Inflammatory macrophage (primary cell): ENCODE data around the gene NRK.
"Not testable (repeated sequence)": the region's sequence is repeated elsewhere in the genome, so short reads cannot be mapped to it uniquely, and the experiment has no call there.

Source experiments
- DNase-seq, 2 donors: peaks; one replicate each; pipeline ENCODE4 v3.0.0-alpha.2; 2020 to 2022
- total RNA-seq, 18 experiments: gene quantifications; one replicate each; lab custom pipeline; 2026; ENCODE audit warnings: mixed read lengths in 6 of 18, inconsistent platforms in 2 of 18; lab: John Stamatoyannopoulos, UW

Gene NRK
- total RNA-seq = 0 to 0.16 (median 0) reads per million in 18 experiments

GRCh38 chrX:105822138-105823091 is at the start of gene NRK:
NRK (plus strand) TSS chrX:105822539; CDS start chrX:105822846, 307 bp downstream.
- DNase-seq = no peak

GRCh38 chrX:105773801-105774200 is 48.5 kb upstream of the NRK start:
- no peak for DNase-seq

- no peak for DNase-seq
Measured at GRCh38 chrX:105775679-105776078, 46.7 kb upstream of the NRK start.

- DNase-seq = no peak
Measured at GRCh38 chrX:105781804-105782203, 40.5 kb upstream of the NRK start.

GRCh38 chrX:105796877-105797276 is 25.5 kb upstream of the NRK start:
- DNase-seq = not testable (repeated sequence)

GRCh38 chrX:105803891-105804290 is 18.4 kb upstream of the NRK start:
- no peak for DNase-seq

- DNase-seq = not testable (repeated sequence)
Measured at GRCh38 chrX:105805655-105806054, 16.7 kb upstream of the NRK start.

- DNase-seq = no peak
Measured at GRCh38 chrX:105816517-105816916, 5.8 kb upstream of the NRK start.

GRCh38 chrX:105820247-105820646 is 2.1 kb upstream of the NRK start:
- no peak for DNase-seq

- DNase-seq = no peak
Measured at GRCh38 chrX:105821471-105822121, 743 bp upstream of the NRK start.

GRCh38 chrX:105823092-105823455 is 735 bp downstream of the NRK start:
- no peak for DNase-seq

GRCh38 chrX:105829011-105829410 is 6.7 kb downstream of the NRK start:
- no peak for DNase-seq

- no peak for DNase-seq
Measured at GRCh38 chrX:105837232-105837631, 14.9 kb downstream of the NRK start.

GRCh38 chrX:105845631-105846030 is 23.3 kb downstream of the NRK start:
- DNase-seq = no peak

- DNase-seq = not testable (repeated sequence)
Measured at GRCh38 chrX:105850100-105850499, 27.8 kb downstream of the NRK start.

- no peak for DNase-seq
Measured at GRCh38 chrX:105865709-105866108, 43.4 kb downstream of the NRK start.

GRCh38 chrX:105869701-105870100 is 47.4 kb downstream of the NRK start:
- DNase-seq = no peak

GRCh38 chrX:105870445-105870844 is 48.1 kb downstream of the NRK start:
- DNase-seq = no peak

GRCh38 chrX:105872941-105873340 is 50.6 kb downstream of the NRK start:
- no peak for DNase-seq

GRCh38 chrX:105874790-105875189 is 52.5 kb downstream of the NRK start:
- DNase-seq = no peak

GRCh38 chrX:105876658-105877057 is 54.3 kb downstream of the NRK start:
- no peak for DNase-seq

- no peak for DNase-seq
Measured at GRCh38 chrX:105880491-105880890, 58.2 kb downstream of the NRK start.

GRCh38 chrX:105882581-105883275 is 60.4 kb downstream of the NRK start:
- no peak for DNase-seq
